Neural progenitor cell (in vitro differentiated cells): ENCODE data around the gene PHYHIPL.

Source experiments
- EZH2 ChIP-seq: fragments of 200-600 bp; sonication (generic); IDR thresholded peaks from 2 replicates; pipeline ENCODE4 v1.6.1; 2017; ENCODE audit warnings: antibody characterized with exemption, mild to moderate bottlenecking, moderate library complexity
- EZH2phosphoT487 ChIP-seq: fragments of 200-600 bp; sonication (generic); IDR thresholded peaks from 2 replicates; pipeline ENCODE4 v1.6.1; 2017; ENCODE audit warnings: antibody characterized with exemption
- TF ChIP-seq, protein P1 (sequence below): fragments of 200-600 bp; sonication (generic); IDR thresholded peaks from 2 replicates; pipeline ENCODE4 v1.5.1; 2017; ENCODE audit warnings: antibody characterized with exemption, mild to moderate bottlenecking

DNA sequence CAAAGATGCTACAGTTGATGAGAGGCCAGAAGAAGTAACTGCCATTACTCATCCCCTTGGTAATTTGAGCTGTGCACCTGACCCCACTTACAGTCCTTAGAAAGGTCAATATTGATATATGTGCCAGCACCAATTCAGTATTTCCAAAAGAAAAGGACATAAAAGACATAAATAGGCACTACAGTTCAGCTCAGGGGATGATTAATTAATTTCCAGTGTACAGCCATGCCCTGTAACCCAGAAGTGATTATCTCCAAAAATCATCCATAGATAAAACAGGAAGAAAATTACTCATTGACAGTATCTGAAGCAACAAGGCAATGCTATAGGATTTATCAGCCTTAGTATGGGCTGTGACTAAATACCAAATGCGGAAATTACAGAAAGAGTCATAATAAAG, 82.4 kb downstream of the PHYHIPL start:
- TF ChIP-seq, protein P1, sequence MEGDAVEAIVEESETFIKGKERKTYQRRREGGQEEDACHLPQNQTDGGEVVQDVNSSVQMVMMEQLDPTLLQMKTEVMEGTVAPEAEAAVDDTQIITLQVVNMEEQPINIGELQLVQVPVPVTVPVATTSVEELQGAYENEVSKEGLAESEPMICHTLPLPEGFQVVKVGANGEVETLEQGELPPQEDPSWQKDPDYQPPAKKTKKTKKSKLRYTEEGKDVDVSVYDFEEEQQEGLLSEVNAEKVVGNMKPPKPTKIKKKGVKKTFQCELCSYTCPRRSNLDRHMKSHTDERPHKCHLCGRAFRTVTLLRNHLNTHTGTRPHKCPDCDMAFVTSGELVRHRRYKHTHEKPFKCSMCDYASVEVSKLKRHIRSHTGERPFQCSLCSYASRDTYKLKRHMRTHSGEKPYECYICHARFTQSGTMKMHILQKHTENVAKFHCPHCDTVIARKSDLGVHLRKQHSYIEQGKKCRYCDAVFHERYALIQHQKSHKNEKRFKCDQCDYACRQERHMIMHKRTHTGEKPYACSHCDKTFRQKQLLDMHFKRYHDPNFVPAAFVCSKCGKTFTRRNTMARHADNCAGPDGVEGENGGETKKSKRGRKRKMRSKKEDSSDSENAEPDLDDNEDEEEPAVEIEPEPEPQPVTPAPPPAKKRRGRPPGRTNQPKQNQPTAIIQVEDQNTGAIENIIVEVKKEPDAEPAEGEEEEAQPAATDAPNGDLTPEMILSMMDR = no peak
- no peak for TF ChIP-seq EZH2
- no peak for TF ChIP-seq EZH2phosphoT487
